ENCODE measurements around the gene NEMF.

Gene NEMF

GRCh38 chr14:49770212-49770817, 82.3 kb downstream of the NEMF start:
- Histone ChIP-seq H3K4me3 (replicated peaks; ENCODE audit: insufficient read depth, low read length) (no peak overlapping the region), H3K27me3 (ENCODE audit: insufficient read depth, poor library complexity, severe bottlenecking) (no peaks in the 10 kb centered on the region), H3K27ac (replicated peaks) (no peak overlapping the region)
- DNase-seq (ENCODE audit: low read depth in 1 of 2, low spot score in 1 of 2): no peak
- no peak for TF ChIP-seq POLR2AphosphoS5 (IDR thresholded peaks at IDR 0.05; ENCODE audit: low read depth)
- TF ChIP-seq GABPA (IDR thresholded peaks at IDR 0.05; ENCODE audit: low read depth): no peak
- TF ChIP-seq, protein P1, sequence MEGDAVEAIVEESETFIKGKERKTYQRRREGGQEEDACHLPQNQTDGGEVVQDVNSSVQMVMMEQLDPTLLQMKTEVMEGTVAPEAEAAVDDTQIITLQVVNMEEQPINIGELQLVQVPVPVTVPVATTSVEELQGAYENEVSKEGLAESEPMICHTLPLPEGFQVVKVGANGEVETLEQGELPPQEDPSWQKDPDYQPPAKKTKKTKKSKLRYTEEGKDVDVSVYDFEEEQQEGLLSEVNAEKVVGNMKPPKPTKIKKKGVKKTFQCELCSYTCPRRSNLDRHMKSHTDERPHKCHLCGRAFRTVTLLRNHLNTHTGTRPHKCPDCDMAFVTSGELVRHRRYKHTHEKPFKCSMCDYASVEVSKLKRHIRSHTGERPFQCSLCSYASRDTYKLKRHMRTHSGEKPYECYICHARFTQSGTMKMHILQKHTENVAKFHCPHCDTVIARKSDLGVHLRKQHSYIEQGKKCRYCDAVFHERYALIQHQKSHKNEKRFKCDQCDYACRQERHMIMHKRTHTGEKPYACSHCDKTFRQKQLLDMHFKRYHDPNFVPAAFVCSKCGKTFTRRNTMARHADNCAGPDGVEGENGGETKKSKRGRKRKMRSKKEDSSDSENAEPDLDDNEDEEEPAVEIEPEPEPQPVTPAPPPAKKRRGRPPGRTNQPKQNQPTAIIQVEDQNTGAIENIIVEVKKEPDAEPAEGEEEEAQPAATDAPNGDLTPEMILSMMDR (IDR thresholded peaks at IDR 0.05; ENCODE audit: insufficient read depth, low read length): no peak
- no peak for TF ChIP-seq SPI1 (IDR thresholded peaks at IDR 0.05; ENCODE audit: borderline replicate concordance, low read depth)
- TF ChIP-seq, protein P2, sequence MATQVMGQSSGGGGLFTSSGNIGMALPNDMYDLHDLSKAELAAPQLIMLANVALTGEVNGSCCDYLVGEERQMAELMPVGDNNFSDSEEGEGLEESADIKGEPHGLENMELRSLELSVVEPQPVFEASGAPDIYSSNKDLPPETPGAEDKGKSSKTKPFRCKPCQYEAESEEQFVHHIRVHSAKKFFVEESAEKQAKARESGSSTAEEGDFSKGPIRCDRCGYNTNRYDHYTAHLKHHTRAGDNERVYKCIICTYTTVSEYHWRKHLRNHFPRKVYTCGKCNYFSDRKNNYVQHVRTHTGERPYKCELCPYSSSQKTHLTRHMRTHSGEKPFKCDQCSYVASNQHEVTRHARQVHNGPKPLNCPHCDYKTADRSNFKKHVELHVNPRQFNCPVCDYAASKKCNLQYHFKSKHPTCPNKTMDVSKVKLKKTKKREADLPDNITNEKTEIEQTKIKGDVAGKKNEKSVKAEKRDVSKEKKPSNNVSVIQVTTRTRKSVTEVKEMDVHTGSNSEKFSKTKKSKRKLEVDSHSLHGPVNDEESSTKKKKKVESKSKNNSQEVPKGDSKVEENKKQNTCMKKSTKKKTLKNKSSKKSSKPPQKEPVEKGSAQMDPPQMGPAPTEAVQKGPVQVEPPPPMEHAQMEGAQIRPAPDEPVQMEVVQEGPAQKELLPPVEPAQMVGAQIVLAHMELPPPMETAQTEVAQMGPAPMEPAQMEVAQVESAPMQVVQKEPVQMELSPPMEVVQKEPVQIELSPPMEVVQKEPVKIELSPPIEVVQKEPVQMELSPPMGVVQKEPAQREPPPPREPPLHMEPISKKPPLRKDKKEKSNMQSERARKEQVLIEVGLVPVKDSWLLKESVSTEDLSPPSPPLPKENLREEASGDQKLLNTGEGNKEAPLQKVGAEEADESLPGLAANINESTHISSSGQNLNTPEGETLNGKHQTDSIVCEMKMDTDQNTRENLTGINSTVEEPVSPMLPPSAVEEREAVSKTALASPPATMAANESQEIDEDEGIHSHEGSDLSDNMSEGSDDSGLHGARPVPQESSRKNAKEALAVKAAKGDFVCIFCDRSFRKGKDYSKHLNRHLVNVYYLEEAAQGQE (IDR thresholded peaks at IDR 0.05; ENCODE audit: insufficient replicate concordance, low read depth): no peak

DNA sequence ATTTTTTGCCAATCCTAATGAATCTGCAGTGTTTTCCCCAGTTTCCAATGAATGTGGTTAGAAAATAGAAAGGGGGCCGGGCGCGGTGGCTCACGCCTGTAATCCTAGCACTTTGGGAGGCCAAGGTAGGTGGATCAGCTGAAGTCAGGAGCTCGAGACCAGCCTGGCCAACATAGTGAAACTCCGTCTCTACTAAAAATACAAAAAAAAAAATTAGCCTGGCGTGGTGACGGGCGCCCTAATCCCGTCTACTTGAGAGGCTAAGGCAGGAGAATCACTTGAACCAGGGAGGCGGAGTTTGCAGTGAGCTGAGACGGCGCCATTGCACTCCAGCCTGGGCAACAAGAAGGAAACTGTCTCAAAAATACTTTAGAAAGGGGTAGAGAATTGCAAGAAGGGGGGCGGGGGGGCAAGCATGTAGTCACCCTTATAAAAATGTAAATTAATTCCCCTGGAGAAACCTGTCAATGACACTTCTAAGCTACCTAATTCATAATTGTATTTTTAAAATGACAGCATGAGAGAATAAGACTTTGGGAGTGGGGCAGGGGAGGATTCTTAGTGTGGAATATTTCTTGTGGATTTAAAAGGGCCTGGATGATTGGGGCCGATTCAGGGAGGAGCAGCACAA, 82.9 kb downstream of the NEMF start:
- no peak for DNase-seq (ENCODE audit: low read depth in 1 of 2, low spot score in 1 of 2)
- H3K27me3 ChIP-seq (ENCODE audit: insufficient read depth, poor library complexity, severe bottlenecking): no peaks in the 10 kb centered on the region
- peak overlapping the region; percentile 93; the same call in 1 of the 2 replicates for H3K27ac ChIP-seq (replicated peaks)
- TF ChIP-seq SPI1 (IDR thresholded peaks at IDR 0.05; ENCODE audit: borderline replicate concordance, low read depth): no peak
- TF ChIP-seq POLR2AphosphoS5 (IDR thresholded peaks at IDR 0.05; ENCODE audit: low read depth): no peak
- TF ChIP-seq, protein P2 (IDR thresholded peaks at IDR 0.05; ENCODE audit: insufficient replicate concordance, low read depth): no peak
- no peak for TF ChIP-seq GABPA (IDR thresholded peaks at IDR 0.05; ENCODE audit: low read depth)
- TF ChIP-seq, protein P1 (IDR thresholded peaks at IDR 0.05; ENCODE audit: insufficient read depth, low read length): no peak
- no peak overlapping the region for H3K4me3 ChIP-seq (replicated peaks; ENCODE audit: insufficient read depth, low read length)

GRCh38 chr14:49769171-49769570, 83.4 kb downstream of the NEMF start:
- Histone ChIP-seq H3K27me3 (ENCODE audit: insufficient read depth, poor library complexity, severe bottlenecking) (no peaks in the 10 kb centered on the region), H3K27ac (replicated peaks) (peak overlapping the region; percentile 93)
- DNase-seq (ENCODE audit: low read depth in 1 of 2, low spot score in 1 of 2): no peak

More at GRCh38 chr14:49769171-49769570, 83.4 kb downstream of the NEMF start:
- TF ChIP-seq, protein P1 (IDR thresholded peaks at IDR 0.05; ENCODE audit: insufficient read depth, low read length): no peak
- TF ChIP-seq GABPA (IDR thresholded peaks at IDR 0.05; ENCODE audit: low read depth): no peak
- TF ChIP-seq, protein P2 (IDR thresholded peaks at IDR 0.05; ENCODE audit: insufficient replicate concordance, low read depth): no peak
- no peak for TF ChIP-seq POLR2AphosphoS5 (IDR thresholded peaks at IDR 0.05; ENCODE audit: low read depth)
- TF ChIP-seq SPI1 (IDR thresholded peaks at IDR 0.05; ENCODE audit: borderline replicate concordance, low read depth): no peak
- peak overlapping the region; percentile 82 for H3K4me3 ChIP-seq (replicated peaks; ENCODE audit: insufficient read depth, low read length)

Data from HL-60 (cell line).